Measurements from ENCODE around the gene ACSM5.
A peak's percentile ranks its signal among the peaks of the same experiment; 100 is the strongest.

Gene ACSM5

DNA sequence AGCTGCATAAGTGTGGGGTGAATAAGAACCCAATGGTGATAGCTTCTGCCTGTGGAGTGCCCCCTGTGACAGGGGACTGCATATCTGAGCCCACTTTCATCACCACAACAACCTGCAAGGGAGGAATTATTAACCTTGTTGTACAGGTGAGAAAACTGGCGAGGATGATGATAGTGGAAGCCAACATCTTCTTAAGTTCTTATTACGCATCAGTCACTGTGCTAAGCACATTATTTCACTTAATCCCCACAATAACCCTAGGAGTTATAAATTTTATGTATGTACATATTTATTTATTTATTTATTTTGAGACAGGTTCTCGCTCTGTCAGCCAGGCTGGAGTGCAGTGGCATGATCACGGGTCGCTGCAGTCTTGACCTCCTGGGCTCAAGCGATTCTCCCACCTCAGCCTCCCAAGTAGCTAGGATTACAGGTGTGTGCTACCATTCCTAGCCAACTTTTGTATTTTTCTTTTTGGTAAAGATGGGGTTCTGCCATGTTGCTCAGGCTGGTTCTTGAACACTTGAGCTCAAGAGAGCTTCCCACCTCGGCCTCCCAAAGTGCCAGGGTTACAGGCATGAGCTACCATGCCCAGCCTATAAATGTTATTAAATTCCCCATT is 12.4 kb upstream of the ACSM5 start:
- FAIRE-seq: no peak
- no peak for DNase-seq (ENCODE audit: insufficient read length, low spot score)
- TF ChIP-seq POLR2AphosphoS5 (IDR thresholded peaks at IDR 0.05; ENCODE audit: low read depth, low read length) (no peak), POU2F2 (IDR thresholded peaks at IDR 0.05; ENCODE audit: low read depth, low read length) (no peak), TAF1 (IDR thresholded peaks at IDR 0.05; ENCODE audit: low read depth, low read length) (no peak), PAX5 (IDR thresholded peaks at IDR 0.05; ENCODE audit: insufficient read depth, low read length, severe bottlenecking) (no peak), SPI1 (IDR thresholded peaks at IDR 0.05; ENCODE audit: low read depth, low read length) (no peak), POLR2A (IDR thresholded peaks at IDR 0.05; ENCODE audit: low read depth, low read length) (no peak)

DNA sequence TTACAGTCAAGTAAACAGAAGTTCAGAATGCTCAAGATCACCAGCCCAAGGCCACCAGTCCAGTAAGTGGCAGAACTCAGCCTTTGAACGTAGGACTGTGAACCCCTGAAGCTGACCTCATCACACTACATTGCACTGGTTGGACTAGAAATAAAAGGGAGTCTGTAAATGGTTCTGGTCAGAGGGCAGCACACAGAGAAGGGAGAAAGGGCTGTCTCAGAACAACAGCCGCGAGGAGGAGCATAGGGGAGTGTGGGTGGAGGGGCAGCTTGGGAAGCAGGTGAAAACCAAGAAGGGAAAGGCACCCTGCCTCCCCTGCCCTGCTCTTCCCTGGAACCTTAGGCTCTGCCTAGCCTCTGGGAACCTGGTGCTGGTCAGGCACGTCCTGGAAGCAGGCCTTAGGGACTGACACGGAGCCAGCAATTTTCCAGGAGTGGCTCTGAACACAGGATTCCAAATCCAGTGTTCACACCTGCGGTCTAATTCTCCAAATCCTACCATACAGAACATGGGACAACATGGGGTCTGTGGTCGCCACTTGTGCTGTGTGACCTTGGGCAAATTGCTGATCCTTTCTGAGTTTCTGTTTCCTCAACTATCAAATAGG is 11.8 kb upstream of the ACSM5 start:
- no peak for TF ChIP-seq SPI1 (IDR thresholded peaks at IDR 0.05; ENCODE audit: low read depth, low read length)
- TF ChIP-seq TAF1 (IDR thresholded peaks at IDR 0.05; ENCODE audit: low read depth, low read length): no peak
- no peak for TF ChIP-seq POU2F2 (IDR thresholded peaks at IDR 0.05; ENCODE audit: low read depth, low read length)
- no peak for TF ChIP-seq POLR2A (IDR thresholded peaks at IDR 0.05; ENCODE audit: low read depth, low read length)
- TF ChIP-seq PAX5 (IDR thresholded peaks at IDR 0.05; ENCODE audit: insufficient read depth, low read length, severe bottlenecking): no peak
- no peak for TF ChIP-seq POLR2AphosphoS5 (IDR thresholded peaks at IDR 0.05; ENCODE audit: low read depth, low read length)
- DNase-seq (ENCODE audit: insufficient read length, low spot score) (no peak), FAIRE-seq (no peak)

DNA sequence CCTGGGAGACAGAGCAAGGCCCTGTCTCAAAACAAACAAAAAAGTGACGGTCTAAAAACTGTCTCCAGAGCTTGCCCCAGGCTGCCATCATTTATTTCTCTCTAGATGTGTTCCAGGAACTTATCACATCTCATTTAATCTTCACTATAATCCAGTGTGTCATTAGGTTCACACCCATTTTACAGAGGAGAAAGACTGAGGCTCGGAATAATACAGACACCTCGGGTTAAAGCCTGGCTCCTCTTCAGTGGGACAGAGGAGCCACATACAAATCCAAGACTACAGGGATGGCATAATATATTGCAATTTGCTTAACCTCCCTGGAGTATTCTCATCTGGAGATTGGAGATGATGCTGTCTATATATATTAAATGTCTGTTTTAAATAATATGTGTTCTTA is 10.7 kb upstream of the ACSM5 start:
- TF ChIP-seq SPI1 (IDR thresholded peaks at IDR 0.05; ENCODE audit: low read depth, low read length) (no peak), POU2F2 (IDR thresholded peaks at IDR 0.05; ENCODE audit: low read depth, low read length) (no peak), TAF1 (IDR thresholded peaks at IDR 0.05; ENCODE audit: low read depth, low read length) (no peak), PAX5 (IDR thresholded peaks at IDR 0.05; ENCODE audit: insufficient read depth, low read length, severe bottlenecking) (no peak), POLR2AphosphoS5 (IDR thresholded peaks at IDR 0.05; ENCODE audit: low read depth, low read length) (no peak), POLR2A (IDR thresholded peaks at IDR 0.05; ENCODE audit: low read depth, low read length) (no peak)
- FAIRE-seq (no peak), DNase-seq (ENCODE audit: insufficient read length, low spot score) (no peak)

DNA sequence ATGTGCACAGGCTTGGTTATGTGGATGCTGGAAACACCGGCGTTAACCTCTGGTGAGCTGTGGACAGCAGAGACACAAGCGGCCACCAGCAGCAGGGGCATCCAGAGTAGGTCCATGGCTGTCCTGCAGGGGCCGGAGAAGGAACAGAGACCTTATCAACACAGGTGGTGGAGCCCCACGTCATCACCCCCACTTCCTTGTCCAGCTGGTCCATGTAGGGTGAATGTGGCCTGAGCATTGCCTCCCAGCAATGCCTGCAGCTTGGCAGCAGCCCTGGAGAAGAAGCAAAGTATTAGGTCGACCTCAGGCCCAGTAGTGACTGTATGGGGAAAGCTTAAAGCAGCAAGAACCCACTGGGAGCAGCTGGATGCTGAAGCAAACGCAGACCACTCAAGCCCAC is 10.1 kb upstream of the ACSM5 start:
- DNase-seq (ENCODE audit: insufficient read length, low spot score) (no peak), FAIRE-seq (no peak)
- no peak for TF ChIP-seq POU2F2 (IDR thresholded peaks at IDR 0.05; ENCODE audit: low read depth, low read length)
- TF ChIP-seq TAF1 (IDR thresholded peaks at IDR 0.05; ENCODE audit: low read depth, low read length): no peak
- no peak for TF ChIP-seq POLR2A (IDR thresholded peaks at IDR 0.05; ENCODE audit: low read depth, low read length)
- no peak for TF ChIP-seq PAX5 (IDR thresholded peaks at IDR 0.05; ENCODE audit: insufficient read depth, low read length, severe bottlenecking)
- TF ChIP-seq POLR2AphosphoS5 (IDR thresholded peaks at IDR 0.05; ENCODE audit: low read depth, low read length): no peak
- no peak for TF ChIP-seq SPI1 (IDR thresholded peaks at IDR 0.05; ENCODE audit: low read depth, low read length)

DNA sequence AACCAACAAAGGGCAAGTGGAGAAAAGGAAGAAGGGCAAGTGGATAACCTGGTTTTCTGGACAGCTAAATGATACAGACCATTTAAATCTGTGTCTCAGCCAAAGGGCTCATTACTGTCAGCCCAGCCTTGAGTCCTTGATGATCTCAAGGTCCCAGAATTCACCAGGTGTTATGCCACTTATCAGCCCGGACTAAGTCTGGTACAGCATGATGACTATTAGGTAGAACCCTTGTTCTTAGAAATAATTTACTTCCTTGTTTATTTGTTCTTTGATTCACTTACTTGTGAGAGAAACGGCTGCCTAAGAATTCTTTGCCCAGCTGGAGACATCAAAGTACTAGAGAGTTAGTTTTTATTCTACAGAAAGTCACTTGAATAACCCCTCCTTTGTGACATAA is 8.3 kb upstream of the ACSM5 start:
- no peak for FAIRE-seq
- no peak for TF ChIP-seq POLR2A (IDR thresholded peaks at IDR 0.05; ENCODE audit: low read depth, low read length)
- TF ChIP-seq TAF1 (IDR thresholded peaks at IDR 0.05; ENCODE audit: low read depth, low read length): no peak
- TF ChIP-seq POU2F2 (IDR thresholded peaks at IDR 0.05; ENCODE audit: low read depth, low read length): no peak
- no peak for TF ChIP-seq PAX5 (IDR thresholded peaks at IDR 0.05; ENCODE audit: insufficient read depth, low read length, severe bottlenecking)
- TF ChIP-seq POLR2AphosphoS5 (IDR thresholded peaks at IDR 0.05; ENCODE audit: low read depth, low read length): no peak
- no peak for TF ChIP-seq SPI1 (IDR thresholded peaks at IDR 0.05; ENCODE audit: low read depth, low read length)
- no peak for DNase-seq (ENCODE audit: insufficient read length, low spot score)

DNA sequence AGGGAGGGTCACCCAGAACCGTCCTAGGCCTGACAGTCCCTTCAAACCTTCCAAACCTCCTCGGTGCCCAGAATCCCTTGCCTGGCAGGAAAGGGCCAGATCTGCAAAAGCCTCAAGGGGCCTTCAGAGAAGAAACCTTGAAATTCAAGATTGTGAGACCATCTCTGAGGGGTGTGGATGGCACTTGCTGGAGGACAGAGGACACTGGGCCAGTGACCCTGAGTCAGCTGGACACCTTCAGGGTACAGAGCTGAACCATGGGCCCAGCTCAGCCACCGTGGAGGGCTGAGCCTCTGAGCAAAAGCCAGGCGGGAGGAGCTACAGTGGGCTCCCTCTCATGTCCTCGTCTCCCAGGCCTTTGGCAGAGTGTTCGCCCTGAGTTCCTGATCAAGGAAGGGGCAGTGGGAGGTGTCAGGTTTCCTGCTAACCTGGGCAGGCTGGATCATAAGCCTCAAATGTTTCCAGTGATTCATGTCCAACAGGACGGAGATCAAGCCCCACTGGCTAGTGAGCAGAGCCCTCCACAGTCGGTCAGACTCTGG is 7.8 kb upstream of the ACSM5 start:
- no peak for FAIRE-seq

DNA sequence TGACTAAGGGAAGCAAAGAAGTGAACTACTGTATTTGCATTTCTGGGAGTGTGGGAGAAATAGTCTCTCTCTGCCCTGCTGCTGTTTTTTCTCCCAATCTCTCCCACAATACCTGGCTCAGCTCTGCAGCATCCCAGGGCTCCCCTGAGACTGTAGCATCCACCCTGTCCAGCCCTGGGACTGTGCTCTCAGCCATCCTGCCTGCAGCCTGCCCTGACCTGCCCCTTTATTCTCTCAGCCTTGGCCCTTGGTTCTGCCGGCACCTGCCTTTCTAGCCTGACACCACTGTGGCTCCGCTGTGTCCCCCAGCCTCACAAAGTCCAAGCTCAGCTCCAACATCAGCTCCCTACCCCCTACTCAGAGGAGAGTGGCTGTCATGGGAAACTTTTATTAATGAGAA is 6.7 kb upstream of the ACSM5 start:
- DNase-seq (ENCODE audit: insufficient read length, low spot score): no peak
- TF ChIP-seq TAF1 (IDR thresholded peaks at IDR 0.05; ENCODE audit: low read depth, low read length) (no peak), POU2F2 (IDR thresholded peaks at IDR 0.05; ENCODE audit: low read depth, low read length) (no peak), POLR2AphosphoS5 (IDR thresholded peaks at IDR 0.05; ENCODE audit: low read depth, low read length) (no peak), SPI1 (IDR thresholded peaks at IDR 0.05; ENCODE audit: low read depth, low read length) (no peak), POLR2A (IDR thresholded peaks at IDR 0.05; ENCODE audit: low read depth, low read length) (no peak), PAX5 (IDR thresholded peaks at IDR 0.05; ENCODE audit: insufficient read depth, low read length, severe bottlenecking) (no peak)
- FAIRE-seq: no peak

More for the DNA sequence above, 7.8 kb upstream of the ACSM5 start:
- no peak for DNase-seq (ENCODE audit: insufficient read length, low spot score)
- no peak for TF ChIP-seq POLR2A (IDR thresholded peaks at IDR 0.05; ENCODE audit: low read depth, low read length)
- no peak for TF ChIP-seq TAF1 (IDR thresholded peaks at IDR 0.05; ENCODE audit: low read depth, low read length)
- TF ChIP-seq SPI1 (IDR thresholded peaks at IDR 0.05; ENCODE audit: low read depth, low read length): no peak
- no peak for TF ChIP-seq PAX5 (IDR thresholded peaks at IDR 0.05; ENCODE audit: insufficient read depth, low read length, severe bottlenecking)
- TF ChIP-seq POU2F2 (IDR thresholded peaks at IDR 0.05; ENCODE audit: low read depth, low read length): no peak
- no peak for TF ChIP-seq POLR2AphosphoS5 (IDR thresholded peaks at IDR 0.05; ENCODE audit: low read depth, low read length)

DNA sequence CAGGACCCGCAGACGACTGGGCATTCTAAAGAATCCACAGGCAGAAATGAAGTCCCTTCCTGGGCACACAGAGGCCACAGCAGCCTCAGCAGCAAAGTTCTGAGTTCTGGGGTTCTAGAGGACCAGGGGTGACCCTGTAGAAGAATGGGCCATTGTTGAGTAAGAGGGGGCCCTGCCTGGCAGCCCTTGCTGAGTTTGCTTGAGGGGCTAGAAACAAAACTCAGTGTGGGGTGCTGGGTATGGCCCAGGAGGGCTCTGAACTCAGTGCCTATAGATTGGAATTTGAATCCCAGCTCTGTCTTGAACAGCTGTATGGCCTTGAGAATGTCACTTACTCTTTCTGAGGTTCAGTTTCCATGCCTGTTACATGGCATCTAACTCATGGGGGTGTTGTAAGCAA is 4.7 kb upstream of the ACSM5 start, which contains the start of gene PDILT:
TSS of gene PDILT (minus strand) at position 101 of the 400 bp plus-strand sequence. CDS start 5,437 bp downstream, outside the sequence.
- TF ChIP-seq TAF1 (IDR thresholded peaks at IDR 0.05; ENCODE audit: low read depth, low read length) (no peak), POLR2A (IDR thresholded peaks at IDR 0.05; ENCODE audit: low read depth, low read length) (no peak), PAX5 (IDR thresholded peaks at IDR 0.05; ENCODE audit: insufficient read depth, low read length, severe bottlenecking) (no peak), SPI1 (IDR thresholded peaks at IDR 0.05; ENCODE audit: low read depth, low read length) (no peak), POLR2AphosphoS5 (IDR thresholded peaks at IDR 0.05; ENCODE audit: low read depth, low read length) (no peak), POU2F2 (IDR thresholded peaks at IDR 0.05; ENCODE audit: low read depth, low read length) (no peak)
- DNase-seq (ENCODE audit: insufficient read length, low spot score) (no peak), FAIRE-seq (no peak)

DNA sequence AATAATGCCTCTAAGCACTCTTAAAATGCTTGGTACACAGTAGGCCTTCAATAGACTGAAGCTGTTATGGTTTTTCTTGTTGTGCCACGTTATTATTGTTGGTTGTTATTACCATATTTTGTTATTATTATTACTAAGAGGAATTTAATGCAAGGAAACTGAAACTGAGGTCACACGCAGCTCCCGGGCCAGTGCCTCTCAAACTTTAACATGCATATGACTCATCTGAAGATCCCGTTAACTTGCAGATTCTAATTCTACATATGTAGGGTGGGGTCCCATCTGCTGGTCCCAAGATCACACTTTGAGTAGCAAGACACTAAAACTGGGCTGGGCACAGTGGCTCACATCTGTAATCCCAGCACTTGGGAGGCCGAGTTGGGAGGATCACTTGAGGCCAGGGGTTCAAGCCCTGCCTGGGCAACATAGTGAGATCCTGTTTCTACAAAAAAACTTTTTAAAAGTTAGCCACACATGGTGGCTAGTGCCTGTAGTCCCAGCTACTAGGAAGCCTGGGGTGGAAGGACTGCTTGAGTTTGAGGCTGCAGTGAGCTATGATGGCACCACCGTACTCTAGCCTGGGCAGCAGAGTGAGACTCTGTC is 888 bp downstream of the ACSM5 start:
- no peak for TF ChIP-seq TAF1 (IDR thresholded peaks at IDR 0.05; ENCODE audit: low read depth, low read length)
- TF ChIP-seq POU2F2 (IDR thresholded peaks at IDR 0.05; ENCODE audit: low read depth, low read length): peak; percentile 47; the same call in 1 of the 2 replicates
- no peak for DNase-seq (ENCODE audit: insufficient read length, low spot score)
- peak; percentile 61 for FAIRE-seq
